HUES64 (cell line): ENCODE data around the gene C14orf180.
"Not testable (repeated sequence)": the region's sequence is repeated elsewhere in the genome, so short reads cannot be mapped to it uniquely, and the experiment has no call there.

Source experiments
- H3K27ac ChIP-seq: 2 replicates; pipeline ENCODE4 v1.7.0; 2013; ENCODE audit warnings: low read depth, low read length, inconsistent platforms
- H3K27me3 ChIP-seq: 2 replicates; pipeline ENCODE4 v1.6.1; 2013; ENCODE audit warnings: mild to moderate bottlenecking, low read length; ENCODE audit not compliant: insufficient read depth
- H3K36me3 ChIP-seq: 2 replicates; pipeline ENCODE4 v1.6.1; 2013; ENCODE audit warnings: mild to moderate bottlenecking, low read length; ENCODE audit not compliant: insufficient read depth
- H3K4me1 ChIP-seq: 2 replicates; pipeline ENCODE4 v1.6.1; 2013; ENCODE audit warnings: mild to moderate bottlenecking, low read length, moderate library complexity; ENCODE audit not compliant: insufficient read depth
- H3K4me3 ChIP-seq: 2 replicates; pipeline ENCODE4 v1.5.1; 2013; ENCODE audit warnings: mild to moderate bottlenecking, low read length, moderate library complexity
- H3K9ac ChIP-seq: 2 replicates; pipeline ENCODE4 v1.6.1; 2013; ENCODE audit warnings: mild to moderate bottlenecking, low read depth, low read length
- H3K9me3 ChIP-seq: 2 replicates; pipeline ENCODE4 v1.6.1; 2013; ENCODE audit warnings: low read depth, low read length; ENCODE audit not compliant: insufficient read depth
- WGBS: fragments of 150-250, 120-280 bp; methylation state at CpG from one replicate; pipeline ENCODE4 v1.1.7; 2013; ENCODE audit warnings: missing lambda C conversion rate; 5-methylcytosine and 5-hydroxymethylcytosine counted together

Gene C14orf180

GRCh38 chr14:104635717-104636116 is 56.2 kb downstream of the C14orf180 start:
- no peaks in the 10 kb centered on the region for H3K4me1 ChIP-seq
- H3K36me3 ChIP-seq = no peaks in the 10 kb centered on the region
- no peak overlapping the region for H3K4me3 ChIP-seq
- no peak overlapping the region for H3K9ac ChIP-seq
- no peaks in the 10 kb centered on the region for H3K9me3 ChIP-seq
- no peak overlapping the region for H3K27ac ChIP-seq
- 92% methylated on average over 14 of the region's 14 CpGs for WGBS
- no peaks in the 10 kb centered on the region; the same call in 1 of the 2 replicates for H3K27me3 ChIP-seq

- Histone ChIP-seq H3K27ac (no peak overlapping the region), H3K9me3 (no peaks in the 10 kb centered on the region), H3K27me3 (no peaks in the 10 kb centered on the region; the same call in 1 of the 2 replicates), H3K9ac (no peak overlapping the region), H3K4me3 (no peak overlapping the region), H3K4me1 (no peaks in the 10 kb centered on the region), H3K36me3 (no peaks in the 10 kb centered on the region)
- WGBS = 91% methylated on average over 10 of the region's 11 CpGs
Measured at GRCh38 chr14:104636131-104636530, 56.6 kb downstream of the C14orf180 start.

DNA sequence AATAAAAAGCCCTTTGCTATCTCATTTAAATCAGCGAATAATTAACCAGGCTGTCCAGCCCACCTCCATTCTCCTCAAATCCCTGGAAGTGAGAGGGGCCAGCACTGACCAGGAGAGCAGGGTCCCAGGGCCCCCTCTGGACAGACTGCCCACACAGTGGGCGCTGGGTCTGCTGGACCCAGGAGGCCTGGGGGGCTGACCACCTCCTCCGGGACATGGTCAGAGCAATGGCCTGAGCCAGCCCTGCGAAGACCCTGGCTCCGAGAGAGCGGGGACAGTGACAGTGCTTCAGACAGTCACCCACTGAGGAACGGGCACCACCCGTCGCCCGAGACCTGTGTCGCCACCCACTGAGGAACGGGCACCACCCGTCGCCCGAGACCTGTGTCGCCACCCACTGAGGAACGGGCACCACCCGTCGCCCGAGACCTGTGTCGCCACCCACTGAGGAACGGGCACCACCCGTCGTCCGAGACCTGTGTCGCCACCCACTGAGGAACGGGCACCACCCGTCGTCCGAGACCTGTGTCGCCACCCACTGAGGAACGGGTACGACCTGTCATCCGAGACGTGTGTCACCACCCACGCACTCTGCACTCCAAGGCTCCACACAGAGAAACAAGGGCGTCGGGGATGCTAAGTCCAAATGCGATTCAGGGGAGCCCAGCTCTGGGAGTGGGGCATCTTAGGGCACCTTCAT is 57.4 kb downstream of the C14orf180 start:
- H3K4me3 ChIP-seq, H3K36me3 ChIP-seq, H3K27me3 ChIP-seq, H3K9me3 ChIP-seq, H3K9ac ChIP-seq, H3K27ac ChIP-seq, H3K4me1 ChIP-seq: not testable (repeated sequence)
- 94% methylated on average over 39 of the region's 39 CpGs for WGBS

DNA sequence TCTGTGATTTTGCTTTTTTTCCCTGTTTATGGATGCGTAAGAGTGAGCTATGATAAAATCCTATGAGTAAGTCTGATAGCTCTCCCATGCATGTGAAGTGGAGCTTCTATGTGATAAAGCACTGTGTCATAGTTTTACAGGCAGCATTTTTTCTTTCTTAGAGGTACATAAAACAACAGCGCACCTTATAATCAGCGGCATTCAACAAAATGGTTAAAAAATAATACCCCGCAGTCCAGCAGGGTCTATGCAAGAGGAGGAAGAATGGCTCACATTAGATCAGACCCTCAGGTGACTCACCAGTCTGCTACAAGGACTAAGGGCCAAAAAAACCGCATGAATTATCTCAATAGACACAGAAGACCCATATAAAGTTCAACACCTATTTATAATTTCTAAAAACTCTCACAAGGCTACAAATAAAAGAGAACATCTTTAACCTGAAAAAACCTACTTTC is 58.0 kb downstream of the C14orf180 start:
- 91% methylated on average over 5 of the region's 5 CpGs for WGBS

GRCh38 chr14:104638190-104638589 is 58.6 kb downstream of the C14orf180 start:
- H3K4me1 ChIP-seq = no peaks in the 10 kb centered on the region
- no peak overlapping the region for H3K27ac ChIP-seq
- WGBS = 85% methylated on average over 12 of the region's 12 CpGs
- no peaks in the 10 kb centered on the region for H3K36me3 ChIP-seq
- no peak overlapping the region for H3K4me3 ChIP-seq
- no peak overlapping the region for H3K9ac ChIP-seq
- no peaks in the 10 kb centered on the region for H3K9me3 ChIP-seq
- no peaks in the 10 kb centered on the region; the same call in 1 of the 2 replicates for H3K27me3 ChIP-seq

More for the DNA sequence above, 58.0 kb downstream of the C14orf180 start:
- Histone ChIP-seq H3K27ac (no peak overlapping the region), H3K4me3 (no peak overlapping the region), H3K4me1 (no peaks in the 10 kb centered on the region), H3K9me3 (no peaks in the 10 kb centered on the region), H3K27me3 (no peaks in the 10 kb centered on the region; the same call in 1 of the 2 replicates), H3K9ac (no peak overlapping the region), H3K36me3 (no peaks in the 10 kb centered on the region)

DNA sequence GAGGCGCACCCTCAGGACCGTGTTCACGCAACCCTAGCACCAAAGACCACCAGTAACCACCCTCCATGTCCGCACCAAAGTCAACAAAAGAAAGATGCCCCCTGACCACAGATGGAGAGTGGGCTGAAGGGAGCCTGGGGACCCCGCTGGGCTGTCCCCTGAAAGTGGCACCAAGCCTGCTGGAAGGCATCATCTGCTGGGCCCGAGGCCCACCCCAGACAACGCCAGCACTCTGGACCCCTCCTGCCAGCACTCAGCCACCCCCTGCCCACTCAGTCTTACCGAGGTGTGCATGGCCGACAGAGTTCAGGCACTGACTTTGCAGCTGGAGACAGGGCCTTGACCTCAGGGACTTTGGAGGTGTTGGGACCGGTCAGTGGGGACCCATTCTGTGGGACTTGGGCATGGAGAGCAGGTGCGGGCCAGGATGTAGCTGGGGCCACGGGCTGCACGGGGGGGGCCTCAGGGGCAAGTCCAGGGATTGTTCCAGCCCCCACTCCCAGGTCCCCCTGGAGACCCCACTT is 59.4 kb downstream of the C14orf180 start:
- Histone ChIP-seq H3K4me1 (no peaks in the 10 kb centered on the region), H3K9me3 (no peaks in the 10 kb centered on the region), H3K9ac (no peak overlapping the region), H3K4me3 (no peak overlapping the region), H3K27ac (no peak overlapping the region), H3K36me3 (no peaks in the 10 kb centered on the region), H3K27me3 (no peaks in the 10 kb centered on the region; the same call in 1 of the 2 replicates)
- 95% methylated on average over 13 of the region's 13 CpGs for WGBS

DNA sequence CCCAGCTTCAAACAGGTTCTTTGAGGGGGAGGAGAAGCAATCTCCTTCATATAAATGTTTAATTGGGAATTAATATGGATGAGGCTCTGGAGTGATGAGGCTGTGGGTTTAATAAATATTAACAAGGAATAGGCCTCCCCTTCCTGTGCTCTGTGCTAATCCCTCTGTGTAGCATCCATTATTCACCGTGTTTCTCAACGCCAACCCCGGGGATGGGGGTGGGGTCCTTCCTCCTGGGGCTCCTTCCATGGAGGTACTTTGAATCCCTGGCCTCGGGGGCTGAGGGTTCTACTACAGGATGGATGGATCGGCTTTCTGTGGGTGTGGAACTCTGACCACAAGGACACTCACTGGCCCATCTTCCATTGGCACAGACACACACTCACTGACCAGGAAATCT is 59.9 kb downstream of the C14orf180 start:
- H3K4me1 ChIP-seq = no peaks in the 10 kb centered on the region
- H3K36me3 ChIP-seq = no peaks in the 10 kb centered on the region
- no peaks in the 10 kb centered on the region; the same call in 1 of the 2 replicates for H3K27me3 ChIP-seq
- H3K4me3 ChIP-seq = no peak overlapping the region
- H3K9me3 ChIP-seq = no peaks in the 10 kb centered on the region
- WGBS = 80% methylated on average over 5 of the region's 5 CpGs
- H3K9ac ChIP-seq = no peak overlapping the region
- no peak overlapping the region for H3K27ac ChIP-seq
